Activated CD4-positive, CD25-positive, alpha-beta regulatory T cell treated with anti-CD3 and anti-CD28 coated beads, Interleukin-2, amount 50 U/mL, for 72 hours (primary cell): ENCODE results near the gene CD7.
"Not testable (repeated sequence)": the region's sequence is repeated elsewhere in the genome, so short reads cannot be mapped to it uniquely, and the experiment has no call there.

Source experiments
- DNase-seq: peaks from one replicate; pipeline ENCODE4 v3.0.0; 2021

The CD7 gene

GRCh38 chr17:82317394-82318168 is at the start of gene CD7:
Gene CD7, minus strand, starts transcription at chr17:82317608. Its CDS starts 113 bp downstream, at chr17:82317495.
- DNase-seq, result peak; percentile 66

DNA sequence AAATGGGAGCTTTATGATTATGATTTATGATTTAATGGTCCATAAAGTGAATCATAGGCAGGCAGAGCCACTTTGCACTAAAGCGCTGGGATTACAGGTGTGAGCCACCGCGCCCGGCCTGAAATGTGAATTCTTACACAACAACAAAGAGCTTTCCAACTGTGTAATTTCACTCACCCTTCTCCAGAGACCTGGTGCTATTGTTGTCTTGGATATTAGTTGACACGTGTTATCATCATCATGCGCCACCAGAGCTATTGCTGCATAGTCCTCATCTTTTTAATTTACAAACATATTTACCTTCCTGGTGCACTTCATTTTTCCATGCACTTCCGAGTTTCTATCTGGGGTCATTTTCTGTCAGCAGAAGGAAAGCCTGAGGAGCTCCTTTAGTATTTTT is 49.3 kb upstream of the CD7 start:
- no peak for DNase-seq

- DNase-seq, result no peak
Measured at GRCh38 chr17:82365606-82366295, 48.3 kb upstream of the CD7 start.

GRCh38 chr17:82361885-82362633 is 44.7 kb upstream of the CD7 start:
- no peak for DNase-seq

DNA sequence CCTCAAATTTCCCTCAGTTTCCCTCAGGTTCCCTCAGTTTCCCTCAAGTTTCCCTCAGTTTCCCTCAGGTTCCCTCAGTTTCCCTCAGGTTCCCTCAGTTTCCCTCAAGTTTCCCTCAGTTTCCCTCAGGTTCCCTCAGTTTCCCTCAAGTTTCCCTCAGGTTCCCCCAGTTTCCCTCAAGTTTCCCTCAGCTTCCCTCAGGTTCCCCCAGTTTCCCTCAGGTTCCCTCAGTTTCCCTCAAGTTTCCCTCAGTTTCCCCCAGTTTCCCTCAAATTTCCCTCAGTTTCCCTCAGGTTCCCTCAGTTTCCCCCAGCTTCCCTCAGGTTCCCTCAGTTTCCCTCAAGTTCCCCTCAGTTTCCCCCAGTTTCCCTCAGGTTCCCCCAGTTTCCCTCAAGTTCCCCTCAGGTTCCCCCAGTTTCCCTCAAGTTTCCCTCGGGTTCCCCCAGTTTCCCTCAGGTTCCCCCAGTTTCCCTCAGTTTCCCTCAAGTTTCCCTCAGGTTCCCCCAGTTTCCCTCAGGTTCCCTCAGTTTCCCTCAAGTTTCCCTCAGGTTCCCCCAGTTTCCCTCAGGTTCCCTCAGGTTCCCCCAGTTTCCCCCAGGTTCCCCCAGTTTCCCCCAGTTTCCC is 42.2 kb upstream of the CD7 start:
- DNase-seq, result not testable (repeated sequence)

DNA sequence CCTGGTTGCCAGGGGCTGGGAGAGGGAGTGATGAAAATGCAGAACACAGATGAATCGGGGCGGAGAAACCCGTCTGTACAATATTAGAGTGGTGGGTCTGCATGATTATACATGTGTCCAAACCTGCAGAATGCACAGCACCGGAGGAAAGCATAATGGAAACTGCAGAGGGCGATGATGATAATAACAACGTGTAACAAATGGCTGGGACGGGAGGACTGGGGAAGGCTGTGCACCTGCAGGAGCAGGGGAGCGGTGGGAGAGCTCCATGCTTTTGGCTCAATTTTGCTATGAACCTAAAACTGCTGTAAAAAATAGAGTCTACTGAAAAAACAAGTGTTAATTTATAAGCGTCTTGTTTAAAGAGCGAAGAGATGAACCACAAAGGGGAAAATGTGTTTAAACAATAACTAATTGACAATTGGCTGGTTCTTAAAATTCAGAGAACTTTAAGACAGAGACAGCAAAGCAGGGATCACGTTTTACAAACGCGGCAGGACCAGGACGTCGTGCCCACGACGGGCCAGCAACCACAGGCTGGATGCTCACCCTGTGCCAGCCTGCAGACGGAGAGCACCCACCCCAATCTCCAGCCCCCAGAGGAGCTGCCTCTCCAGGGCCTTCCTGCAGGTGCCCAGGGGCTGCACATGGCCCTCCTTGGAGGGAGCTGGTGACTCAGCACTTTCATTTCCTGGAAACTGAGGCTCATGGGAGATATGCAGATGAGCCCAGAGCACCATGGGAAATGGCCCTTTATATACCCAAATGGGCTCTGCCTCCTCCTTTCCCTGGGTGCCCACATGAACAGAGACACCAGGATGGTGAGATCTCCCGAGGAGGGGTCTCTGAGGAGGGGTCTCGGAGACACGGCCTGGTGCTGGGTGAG is 41.3 kb upstream of the CD7 start, which contains the start of gene TEX19:
TSS of gene TEX19 (plus strand) at position 783 of the 886 bp plus-strand sequence. CDS start 2,904 bp downstream, outside the sequence.
- no peak for DNase-seq

- DNase-seq, result no peak
Measured at GRCh38 chr17:82357394-82357793, 40.0 kb upstream of the CD7 start.

- no peak for DNase-seq
Measured at GRCh38 chr17:82356845-82357355, 39.5 kb upstream of the CD7 start.

DNA sequence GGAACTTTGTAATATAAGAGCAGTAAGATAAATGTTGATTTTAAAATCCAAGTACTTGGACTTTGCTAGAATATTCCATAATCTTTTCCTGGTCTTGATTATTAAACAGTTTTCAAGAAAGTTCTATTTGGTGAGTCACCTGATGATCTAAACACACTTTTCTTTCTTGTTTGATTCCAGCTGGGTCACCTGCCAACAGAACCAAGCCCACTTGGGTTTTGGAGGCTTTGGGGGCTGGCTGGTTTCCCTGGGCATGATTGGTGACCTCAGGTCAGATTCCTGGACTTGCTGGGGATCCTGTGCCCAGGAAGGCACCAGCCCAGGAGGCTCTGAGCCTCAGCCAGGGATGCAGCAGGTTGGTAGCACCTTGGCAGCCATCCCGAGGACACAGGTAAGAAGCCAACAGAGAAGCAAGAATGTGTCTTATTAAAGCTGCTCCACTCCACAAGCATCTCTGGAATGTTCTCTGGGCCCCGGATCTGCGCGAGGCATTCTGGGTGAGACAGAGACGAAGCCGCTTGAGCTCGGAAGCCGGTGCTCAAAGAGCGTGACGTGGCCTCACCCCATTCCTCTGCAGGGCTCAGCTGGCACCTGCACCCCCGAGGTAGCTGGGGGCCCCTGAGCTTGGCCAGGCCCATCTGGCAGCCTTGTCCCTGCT is 38.5 kb upstream of the CD7 start:
- DNase-seq, result no peak

GRCh38 chr17:82354804-82355308 is 37.4 kb upstream of the CD7 start:
- DNase-seq, result no peak

- DNase-seq, result no peak
Measured at GRCh38 chr17:82353484-82353883, 36.1 kb upstream of the CD7 start.

DNA sequence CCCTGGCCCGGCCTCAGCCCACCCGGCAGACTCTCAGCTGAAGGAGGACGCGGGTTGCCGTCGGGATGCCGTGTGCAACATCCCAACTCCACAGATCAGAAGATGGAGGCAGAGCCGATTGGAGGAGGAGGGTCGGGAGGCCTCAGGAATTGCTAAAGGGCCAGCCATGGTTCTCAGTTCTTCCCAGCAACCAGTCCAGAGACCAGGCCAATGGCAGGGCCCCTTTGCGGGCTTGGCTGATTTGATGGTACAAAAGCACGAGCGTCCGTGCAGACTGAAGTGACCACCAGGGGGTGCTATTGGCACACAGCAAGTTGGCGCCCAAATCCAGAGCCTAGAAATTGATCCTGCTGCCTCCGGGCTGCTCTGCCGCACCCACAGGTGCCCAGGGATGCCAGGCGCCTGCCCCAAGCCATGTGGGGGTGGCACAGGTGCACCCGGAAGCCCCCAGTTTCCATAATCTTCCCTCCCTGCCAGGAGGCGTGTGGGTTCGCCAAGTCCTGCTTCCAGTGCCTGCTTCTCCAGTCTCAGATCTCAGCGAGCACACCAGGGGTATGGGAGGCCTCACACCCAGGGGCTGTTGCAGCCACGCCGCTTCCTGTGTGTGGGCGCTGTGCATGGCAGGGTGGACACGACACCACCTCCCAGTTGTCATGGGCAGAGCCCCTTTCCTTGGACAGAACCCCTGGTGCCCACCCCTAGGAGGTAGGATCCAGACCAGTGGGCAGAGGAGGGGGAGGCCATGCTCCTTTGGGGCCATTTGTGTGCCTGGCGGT is 34.5 kb upstream of the CD7 start:
- DNase-seq, result peak; percentile 85

- no peak for DNase-seq
Measured at GRCh38 chr17:82351254-82351712, 33.9 kb upstream of the CD7 start.

DNA sequence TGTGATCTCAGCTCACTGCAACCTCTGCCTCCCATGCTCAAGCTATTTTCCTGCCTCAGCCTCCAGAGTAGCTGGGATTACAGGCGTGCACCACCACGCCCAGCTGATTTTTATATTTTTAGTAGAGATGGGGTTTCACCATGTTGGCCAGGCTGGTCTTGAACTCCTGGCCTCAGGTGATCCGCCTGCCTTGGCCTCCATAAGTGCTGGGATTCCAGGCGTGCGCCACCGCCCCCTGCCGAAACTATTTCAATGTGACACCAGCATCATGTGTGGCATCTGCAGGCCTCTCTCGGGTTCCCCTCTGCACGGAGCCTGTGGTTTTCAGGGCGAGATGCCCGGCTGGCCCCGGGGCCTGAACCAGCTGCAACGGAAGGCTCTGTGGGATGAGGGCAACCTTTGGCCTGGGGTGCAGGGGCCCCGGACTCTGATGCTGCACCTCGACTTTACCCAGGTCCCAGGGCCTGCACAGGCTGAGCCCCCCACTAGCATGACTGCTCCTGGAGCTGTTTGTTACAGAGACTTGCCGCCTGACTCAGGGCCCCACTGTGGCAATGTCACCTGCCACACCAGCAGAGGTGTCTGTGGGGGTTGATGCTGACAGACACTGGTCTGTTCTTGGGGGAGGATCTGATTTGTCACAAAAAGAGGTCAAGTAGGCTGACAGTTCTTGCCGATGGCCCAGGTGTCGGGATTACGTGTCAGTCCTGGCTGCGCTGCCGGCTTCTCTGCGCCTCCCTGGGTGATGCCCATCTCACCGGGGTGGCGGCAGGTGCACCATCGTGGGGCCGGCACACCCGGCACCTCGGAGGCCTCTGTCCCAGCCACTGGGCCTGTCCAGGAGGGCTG is 33.0 kb upstream of the CD7 start:
- DNase-seq, result no peak

- DNase-seq, result no peak
Measured at GRCh38 chr17:82349287-82349701, 31.9 kb upstream of the CD7 start.

DNA sequence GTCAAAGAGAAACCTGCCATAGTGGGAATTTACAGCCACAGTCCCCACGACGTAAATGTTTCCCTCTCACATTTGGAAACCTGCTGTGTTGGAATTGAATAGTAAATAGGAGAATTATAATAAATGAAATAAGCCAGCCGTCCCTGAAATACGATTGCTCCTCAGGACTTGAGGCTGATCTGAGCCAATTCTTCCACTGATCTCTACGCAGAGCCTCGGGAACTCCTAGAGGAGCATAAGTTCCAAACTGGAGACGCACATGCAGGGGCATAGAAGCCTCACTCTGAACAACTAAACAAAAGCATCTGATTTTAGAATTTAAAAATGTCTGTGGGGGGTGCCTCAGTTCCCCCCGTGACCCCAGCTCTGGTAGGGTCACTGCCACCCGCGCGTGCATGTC is 31.5 kb upstream of the CD7 start:
- DNase-seq, result no peak

GRCh38 chr17:82348434-82348833 is 31.0 kb upstream of the CD7 start:
- no peak for DNase-seq

DNA sequence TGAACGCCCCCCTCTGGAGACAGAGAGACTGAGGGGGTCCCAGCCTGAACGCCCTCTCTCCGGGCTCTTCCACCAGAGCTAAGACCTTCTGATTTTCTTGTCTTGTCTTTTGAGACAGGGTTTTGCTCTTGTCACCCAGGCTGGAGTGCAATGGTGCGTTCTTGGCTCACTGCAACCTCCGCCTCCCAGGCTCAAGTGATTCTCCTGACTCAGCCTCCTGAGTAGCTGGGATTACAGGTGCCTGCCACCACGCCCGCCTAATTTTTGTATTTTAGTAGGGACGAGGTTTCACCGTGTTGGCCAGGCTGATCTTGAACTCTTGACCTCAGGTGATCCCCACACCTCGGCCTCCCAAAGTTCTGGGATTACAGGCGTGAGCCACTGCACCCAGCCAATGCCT is 30.6 kb upstream of the CD7 start:
- not testable (repeated sequence) for DNase-seq
